GM19193 (cell line): Measurements from ENCODE around the gene CNTN6.

ENCODE experiments used
- POLR2A ChIP-seq: IDR thresholded peaks from 4 replicates; pipeline ENCODE4 v1.6.1; 2011; ENCODE audit not compliant: insufficient read depth, insufficient read length; ENCODE audit errors: extremely low read depth

Gene CNTN6

DNA sequence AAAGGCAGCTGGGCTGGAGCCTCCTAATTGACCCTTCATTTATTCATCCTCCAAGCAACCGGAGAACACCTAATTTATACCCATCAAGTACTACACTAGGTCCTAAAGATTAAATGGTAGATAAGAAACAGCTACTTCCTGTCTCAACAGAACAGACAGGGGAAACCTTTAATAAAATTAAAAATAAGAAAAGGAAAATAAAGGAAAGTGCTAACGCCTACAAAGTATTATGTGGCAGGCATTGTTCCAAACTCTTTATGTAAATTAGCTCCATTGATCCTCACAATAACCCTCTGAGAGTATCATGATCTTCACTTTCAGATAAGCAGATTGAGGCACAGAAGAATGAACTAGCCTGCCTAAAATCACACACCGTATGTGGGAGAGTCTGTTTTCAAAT is 139.5 kb downstream of the CNTN6 start:
- TF ChIP-seq POLR2A: no peak

DNA sequence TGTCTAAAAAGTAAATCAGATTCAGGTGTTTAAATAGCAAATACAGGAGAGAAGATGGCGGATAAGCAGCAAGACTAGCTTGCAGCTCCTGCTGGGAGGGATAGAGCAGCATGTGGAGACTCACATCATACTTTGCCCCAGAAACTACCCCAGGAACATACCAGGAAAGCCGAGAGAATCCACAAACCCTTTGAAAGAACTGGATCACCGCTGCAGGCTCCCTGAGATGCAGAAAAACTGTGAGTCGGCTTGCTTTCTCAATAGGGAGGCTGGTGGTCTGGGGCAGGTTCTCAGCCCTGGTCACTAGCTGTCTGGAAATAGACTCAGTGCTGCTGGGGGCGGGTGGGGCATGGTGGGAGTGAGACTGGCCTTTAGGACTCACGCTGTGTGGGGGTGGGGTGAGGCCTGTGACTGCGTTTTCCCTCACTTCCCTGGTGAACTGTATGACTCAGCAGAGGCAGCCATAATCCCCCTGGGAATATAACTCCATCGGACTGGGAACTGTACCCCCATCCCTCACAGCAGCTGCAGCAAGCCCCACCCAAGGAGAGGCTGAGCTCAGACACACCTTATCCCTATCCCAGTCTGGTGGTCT is 142.8 kb downstream of the CNTN6 start:
- TF ChIP-seq POLR2A: no peak

DNA sequence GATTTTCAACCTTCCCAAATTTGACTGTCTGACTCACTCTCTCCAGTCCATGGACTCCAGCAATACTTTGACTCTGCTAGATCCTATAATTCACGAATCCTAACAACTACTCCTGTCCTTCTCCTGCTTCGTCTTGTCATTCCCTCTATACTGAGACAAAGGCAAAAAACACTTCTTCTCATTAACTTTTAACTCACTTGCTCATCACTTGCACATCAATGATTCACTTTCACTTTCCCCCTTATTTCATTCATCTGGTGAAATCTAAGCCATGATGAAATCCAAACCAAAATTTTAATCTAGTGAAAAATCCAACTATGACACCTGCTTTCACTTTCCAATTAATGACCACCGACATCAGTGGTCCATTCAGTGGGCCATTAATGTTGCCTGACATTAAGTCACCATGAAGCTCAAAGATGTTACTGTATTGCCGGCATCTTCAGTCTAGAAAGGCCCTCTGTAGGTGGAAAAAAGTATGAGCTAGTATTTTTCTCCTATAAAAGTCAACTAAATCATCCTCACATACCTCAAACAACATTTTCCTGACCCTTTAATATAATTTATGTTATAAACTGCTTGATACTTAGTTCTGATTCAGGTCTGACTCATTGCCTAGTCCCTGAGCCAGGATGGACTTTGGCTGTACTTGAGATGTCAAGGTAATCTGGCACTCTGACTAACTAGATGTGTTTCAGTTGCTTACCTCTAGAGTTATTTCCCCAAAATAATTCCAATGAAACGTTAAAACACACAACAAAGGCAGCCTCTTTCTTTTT is 158.6 kb downstream of the CNTN6 start:
- no peak for TF ChIP-seq POLR2A

GRCh38 chr3:1252061-1252430 is 159.2 kb downstream of the CNTN6 start:
- TF ChIP-seq POLR2A: no peak

GRCh38 chr3:1262246-1262645 is 169.4 kb downstream of the CNTN6 start:
- TF ChIP-seq POLR2A: no peak

DNA sequence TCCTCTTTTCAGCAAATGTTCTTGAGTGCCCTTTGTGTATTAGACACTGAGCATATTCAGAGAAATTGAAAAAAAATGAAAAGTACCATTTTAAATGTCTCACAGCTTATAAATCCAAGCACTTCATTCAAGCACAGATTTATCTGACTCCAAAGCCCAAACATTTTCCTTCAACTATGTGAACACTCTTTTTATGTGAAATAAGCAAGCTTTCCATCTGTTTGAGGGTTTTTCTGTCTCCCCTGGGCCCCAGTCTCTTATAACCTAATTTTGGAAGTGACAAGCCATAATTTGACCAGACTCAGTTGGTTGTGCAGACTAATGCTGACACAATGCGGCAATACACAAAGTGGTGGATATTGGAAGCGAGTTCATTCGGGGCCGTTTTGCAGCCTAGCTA is 170.3 kb downstream of the CNTN6 start:
- TF ChIP-seq POLR2A: no peak

DNA sequence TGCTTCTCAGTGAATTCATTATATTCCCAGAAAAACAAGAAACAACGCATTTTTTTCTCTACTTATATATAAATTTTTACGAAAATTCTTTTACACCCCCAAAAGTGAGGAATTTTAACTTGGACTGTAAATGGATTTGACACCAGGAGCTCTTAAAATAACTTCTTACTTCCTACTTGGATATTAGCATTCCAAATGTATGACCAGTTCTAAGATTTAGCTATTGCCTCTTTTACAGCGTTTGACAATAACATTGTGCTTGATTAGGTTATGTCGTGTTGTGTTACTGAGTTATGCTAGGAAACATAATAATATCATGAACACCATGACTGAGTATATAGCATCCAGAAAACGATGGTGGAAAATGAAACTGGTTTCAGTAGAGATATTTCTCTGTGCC is 177.0 kb downstream of the CNTN6 start:
- TF ChIP-seq POLR2A: no peak

DNA sequence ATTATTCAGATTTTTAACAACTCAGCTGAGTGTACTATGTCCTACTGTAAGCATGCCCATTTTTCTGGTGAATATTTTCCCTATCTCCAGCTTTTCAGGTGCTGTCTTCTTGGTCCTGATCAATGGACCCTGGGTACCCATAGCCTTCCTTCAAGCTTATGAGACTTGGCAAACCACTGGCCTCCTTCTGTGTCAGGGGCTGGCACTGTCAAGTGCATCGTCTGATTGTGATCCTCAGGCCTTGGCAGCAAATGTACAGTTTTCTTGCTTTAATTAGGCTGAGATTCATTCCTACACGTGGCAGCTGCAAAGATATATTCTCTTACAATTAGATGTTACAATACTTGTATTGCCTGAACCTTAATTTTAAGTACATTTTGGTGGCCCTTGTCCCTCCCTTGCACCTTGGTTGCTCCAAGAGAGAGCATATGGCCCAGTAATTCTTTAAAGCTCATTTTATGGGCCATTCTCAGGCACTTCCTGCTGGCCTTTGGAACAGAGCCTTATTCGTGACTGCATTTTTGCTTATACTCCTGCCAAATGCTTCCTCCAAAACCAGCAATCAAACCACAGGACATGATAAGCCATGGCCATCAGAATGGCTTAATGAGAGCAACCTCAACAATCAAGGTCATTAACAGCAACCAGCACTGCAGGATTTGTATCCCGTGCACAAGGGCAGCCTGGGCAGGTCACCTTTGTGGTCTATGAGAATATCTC is 179.9 kb downstream of the CNTN6 start:
- TF ChIP-seq POLR2A: no peak

- TF ChIP-seq POLR2A: no peak
These were observed 182.7 kb downstream of the CNTN6 start for GRCh38 chr3:1275495-1275894.

DNA sequence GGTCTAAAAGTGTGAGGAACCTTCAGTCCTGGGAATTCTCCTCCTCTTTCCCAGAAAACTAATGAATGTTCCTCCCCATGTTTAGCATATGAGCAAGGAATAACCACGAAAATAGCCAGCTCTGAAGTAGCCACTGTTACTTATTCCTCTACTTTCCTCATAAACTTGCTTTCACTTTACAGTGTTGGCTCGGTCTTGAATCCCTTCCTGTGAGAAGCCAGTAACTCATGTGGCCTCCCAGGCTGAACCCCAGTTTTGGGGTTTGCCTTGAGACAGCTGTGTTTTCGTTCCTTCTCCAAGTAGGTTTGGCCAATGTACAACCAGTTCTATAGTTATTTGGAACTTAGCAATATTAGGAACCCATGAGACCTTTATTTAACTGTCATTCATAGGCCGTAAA is 195.0 kb downstream of the CNTN6 start:
- TF ChIP-seq POLR2A: no peak

GRCh38 chr3:1288805-1289494 is 196.1 kb downstream of the CNTN6 start:
- no peak for TF ChIP-seq POLR2A

- no peak for TF ChIP-seq POLR2A
These were observed 199.8 kb downstream of the CNTN6 start for GRCh38 chr3:1292571-1293071.

DNA sequence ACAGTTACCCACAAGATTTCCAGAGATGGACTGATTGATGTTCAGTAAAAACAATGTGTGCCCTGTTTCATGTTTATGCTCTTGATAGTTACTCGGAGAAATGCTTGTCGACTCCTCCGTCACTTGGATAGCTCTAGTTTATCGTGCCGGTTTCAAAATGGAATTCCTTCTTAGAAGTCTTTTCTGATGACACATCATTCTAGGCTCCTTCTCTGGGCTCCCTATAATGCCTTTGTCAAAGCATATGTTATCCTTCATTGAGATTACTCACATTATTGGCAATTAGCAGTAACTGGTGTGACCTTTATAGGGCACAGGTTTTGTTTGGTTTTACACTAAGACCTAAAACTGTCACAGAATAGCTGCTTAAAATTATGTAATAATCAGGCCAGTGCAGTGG is 201.8 kb downstream of the CNTN6 start:
- TF ChIP-seq POLR2A: no peak

GRCh38 chr3:1318296-1319005 is 225.6 kb downstream of the CNTN6 start:
- no peak for TF ChIP-seq POLR2A
